ENCODE data around the gene SCN8A. TPM values are rescaled to one million over a fixed set of nuclear protein-coding genes. Genes with fewer than 3 reads are reported as not detected.

Gene SCN8A
- total and polyA plus RNA-seq, 2 experiments from 2014 or later, result 0.88 to 3.7 TPM

DNA sequence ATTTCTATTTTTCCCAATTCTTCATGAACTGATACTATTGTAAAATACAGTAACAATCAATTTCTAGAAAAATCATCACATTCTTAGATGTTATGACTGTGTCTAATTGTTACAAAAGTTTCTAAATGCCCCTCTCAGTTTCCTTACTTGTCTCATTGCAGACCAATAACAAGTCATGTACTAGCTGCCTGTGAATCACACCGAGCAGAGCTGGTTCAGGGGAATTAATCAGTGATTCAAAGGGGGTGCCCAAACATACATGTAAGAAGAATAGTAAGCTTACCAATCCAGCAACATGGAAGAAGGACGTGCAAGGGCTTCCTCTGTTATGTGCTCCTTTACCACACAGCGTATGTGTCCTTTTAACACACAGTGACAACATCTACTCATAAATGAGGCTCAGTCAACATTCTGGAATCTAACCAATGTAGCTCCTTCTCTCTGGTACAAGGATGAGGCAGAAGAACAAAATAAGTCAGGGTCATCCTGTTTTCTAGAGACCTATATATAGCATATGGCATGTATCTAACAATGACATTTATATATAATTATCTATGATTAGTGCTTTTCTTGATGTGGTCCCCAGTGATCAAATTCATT lies 126.4 kb downstream of the SCN8A start:
- no peak for DNase-seq (ENCODE audit: low read depth in 1 of 2, low spot score in 1 of 2)
- TF ChIP-seq, protein P1, sequence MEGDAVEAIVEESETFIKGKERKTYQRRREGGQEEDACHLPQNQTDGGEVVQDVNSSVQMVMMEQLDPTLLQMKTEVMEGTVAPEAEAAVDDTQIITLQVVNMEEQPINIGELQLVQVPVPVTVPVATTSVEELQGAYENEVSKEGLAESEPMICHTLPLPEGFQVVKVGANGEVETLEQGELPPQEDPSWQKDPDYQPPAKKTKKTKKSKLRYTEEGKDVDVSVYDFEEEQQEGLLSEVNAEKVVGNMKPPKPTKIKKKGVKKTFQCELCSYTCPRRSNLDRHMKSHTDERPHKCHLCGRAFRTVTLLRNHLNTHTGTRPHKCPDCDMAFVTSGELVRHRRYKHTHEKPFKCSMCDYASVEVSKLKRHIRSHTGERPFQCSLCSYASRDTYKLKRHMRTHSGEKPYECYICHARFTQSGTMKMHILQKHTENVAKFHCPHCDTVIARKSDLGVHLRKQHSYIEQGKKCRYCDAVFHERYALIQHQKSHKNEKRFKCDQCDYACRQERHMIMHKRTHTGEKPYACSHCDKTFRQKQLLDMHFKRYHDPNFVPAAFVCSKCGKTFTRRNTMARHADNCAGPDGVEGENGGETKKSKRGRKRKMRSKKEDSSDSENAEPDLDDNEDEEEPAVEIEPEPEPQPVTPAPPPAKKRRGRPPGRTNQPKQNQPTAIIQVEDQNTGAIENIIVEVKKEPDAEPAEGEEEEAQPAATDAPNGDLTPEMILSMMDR (IDR thresholded peaks at IDR 0.05; ENCODE audit: low read depth, low read length), result no peak
- H3K36me3 ChIP-seq, result no peaks in the 10 kb centered on the region
- H3K4me3 ChIP-seq, result no peak overlapping the region
- no peaks in the 10 kb centered on the region for H3K4me1 ChIP-seq (ENCODE audit: low read depth)
- H3K27ac ChIP-seq, result no peak overlapping the region
- H3K27me3 ChIP-seq, result peaks cover 14% of the 10 kb centered on the region
- H3K9me3 ChIP-seq (ENCODE audit: low read depth), result no peaks in the 10 kb centered on the region

DNA sequence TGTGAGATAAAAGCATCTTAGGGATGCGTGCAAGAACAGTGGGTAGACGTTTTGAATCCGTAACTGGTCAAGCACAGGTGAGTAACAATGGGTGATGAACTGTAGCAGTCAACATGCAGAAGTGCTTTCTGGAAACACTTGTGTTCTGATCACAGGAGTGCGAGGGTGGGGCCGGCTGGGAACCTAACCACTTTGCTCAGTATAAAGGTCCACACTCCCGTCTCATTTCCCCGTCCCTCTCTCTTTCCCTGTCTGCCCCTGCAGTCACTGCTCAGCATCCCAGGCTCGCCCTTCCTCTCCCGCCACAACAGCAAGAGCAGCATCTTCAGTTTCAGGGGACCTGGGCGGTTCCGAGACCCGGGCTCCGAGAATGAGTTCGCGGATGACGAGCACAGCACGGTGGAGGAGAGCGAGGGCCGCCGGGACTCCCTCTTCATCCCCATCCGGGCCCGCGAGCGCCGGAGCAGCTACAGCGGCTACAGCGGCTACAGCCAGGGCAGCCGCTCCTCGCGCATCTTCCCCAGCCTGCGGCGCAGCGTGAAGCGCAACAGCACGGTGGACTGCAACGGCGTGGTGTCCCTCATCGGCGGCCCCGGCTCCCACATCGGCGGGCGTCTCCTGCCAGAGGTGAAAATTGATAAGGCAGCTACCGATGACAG lies 130.4 kb downstream of the SCN8A start:
- Histone ChIP-seq H3K27me3 (peaks cover 17% of the 10 kb centered on the region), H3K4me3 (no peak overlapping the region), H3K36me3 (no peaks in the 10 kb centered on the region), H3K27ac (no peak overlapping the region), H3K9me3 (ENCODE audit: low read depth) (no peaks in the 10 kb centered on the region), H3K4me1 (ENCODE audit: low read depth) (no peaks in the 10 kb centered on the region)
- TF ChIP-seq, protein P1 (IDR thresholded peaks at IDR 0.05; ENCODE audit: low read depth, low read length), result peak; percentile 33
- peak; percentile 53 to 61 for DNase-seq (ENCODE audit: low read depth in 1 of 2, low spot score in 1 of 2)

DNA sequence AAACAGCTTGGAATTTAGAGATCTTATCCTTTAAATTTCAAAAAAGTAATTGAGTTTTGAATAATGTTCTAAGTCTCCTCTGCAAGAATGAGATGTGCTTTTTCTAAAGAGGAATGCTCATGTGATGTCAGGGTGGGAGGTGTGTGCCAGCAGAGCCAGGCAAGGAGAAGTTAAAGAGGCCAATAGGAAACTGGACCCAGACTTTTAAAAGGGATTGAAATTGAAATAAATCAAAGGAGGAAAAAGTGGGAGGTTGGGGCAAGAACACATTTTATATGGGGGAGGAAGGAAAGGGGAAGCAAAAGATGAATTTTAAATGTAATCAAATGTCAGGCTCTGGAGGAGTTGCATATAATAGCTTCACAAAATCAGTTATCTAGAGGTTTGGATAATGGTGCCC lies 131.4 kb downstream of the SCN8A start:
- Histone ChIP-seq H3K9me3 (ENCODE audit: low read depth) (no peaks in the 10 kb centered on the region), H3K27ac (no peak overlapping the region), H3K4me3 (no peak overlapping the region), H3K4me1 (ENCODE audit: low read depth) (no peaks in the 10 kb centered on the region), H3K27me3 (peaks cover 17% of the 10 kb centered on the region), H3K36me3 (no peaks in the 10 kb centered on the region)
- no peak for DNase-seq (ENCODE audit: low read depth in 1 of 2, low spot score in 1 of 2)
- TF ChIP-seq, protein P1 (IDR thresholded peaks at IDR 0.05; ENCODE audit: low read depth, low read length), result no peak

DNA sequence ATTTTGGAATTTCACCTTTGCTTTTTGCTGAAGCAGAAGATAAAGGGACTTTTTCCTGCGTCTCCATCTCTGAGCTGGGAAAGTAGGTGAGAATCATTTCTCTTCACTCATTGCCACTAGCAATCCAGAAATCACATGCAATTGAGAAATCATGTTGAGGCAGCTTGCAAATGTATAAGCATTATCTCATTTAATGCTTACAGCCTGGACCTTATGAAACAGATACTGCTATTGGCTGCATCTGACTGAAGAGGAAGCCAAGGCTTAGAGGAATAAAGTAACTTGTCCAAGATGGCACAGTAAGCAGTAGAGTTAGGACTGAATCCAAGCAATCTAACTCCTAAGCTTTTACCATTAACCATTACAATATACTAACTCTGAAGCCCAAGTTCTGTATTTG lies 135.1 kb downstream of the SCN8A start:
- Histone ChIP-seq H3K4me3 (no peak overlapping the region), H3K27me3 (peaks cover 15% of the 10 kb centered on the region), H3K4me1 (ENCODE audit: low read depth) (no peaks in the 10 kb centered on the region), H3K27ac (no peak overlapping the region), H3K36me3 (no peaks in the 10 kb centered on the region), H3K9me3 (ENCODE audit: low read depth) (no peaks in the 10 kb centered on the region)
- TF ChIP-seq, protein P1 (IDR thresholded peaks at IDR 0.05; ENCODE audit: low read depth, low read length), result no peak
- DNase-seq (ENCODE audit: low read depth in 1 of 2, low spot score in 1 of 2), result no peak

DNA sequence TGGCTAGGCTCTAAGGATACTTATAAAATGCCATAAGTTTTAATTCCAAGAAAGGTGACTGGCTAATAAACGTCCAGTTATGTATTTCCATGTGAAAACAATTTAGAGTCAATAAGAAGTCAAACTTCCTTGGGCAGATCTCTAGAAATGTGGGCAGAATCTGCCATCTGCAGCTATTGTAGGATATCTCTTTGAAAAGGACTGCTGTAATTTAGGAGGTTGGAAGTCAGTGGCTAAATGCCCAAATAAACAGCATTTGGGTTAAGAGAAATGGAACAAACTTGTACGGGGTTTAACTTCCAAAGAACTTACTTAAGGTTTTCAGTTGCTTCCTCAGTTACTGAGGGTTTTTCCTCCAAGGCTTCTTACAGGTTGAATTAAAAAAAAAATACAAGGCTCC lies 135.9 kb downstream of the SCN8A start:
- Histone ChIP-seq H3K4me3 (no peak overlapping the region), H3K36me3 (no peaks in the 10 kb centered on the region), H3K9me3 (ENCODE audit: low read depth) (no peaks in the 10 kb centered on the region), H3K27me3 (peaks cover 8% of the 10 kb centered on the region), H3K27ac (no peak overlapping the region), H3K4me1 (ENCODE audit: low read depth) (no peaks in the 10 kb centered on the region)
- DNase-seq (ENCODE audit: low read depth in 1 of 2, low spot score in 1 of 2), result no peak
- TF ChIP-seq, protein P1 (IDR thresholded peaks at IDR 0.05; ENCODE audit: low read depth, low read length), result no peak

Measured in cardiac muscle cell (in vitro differentiated cells and primary cell).